ENCODE results near the gene PTCD2. TPM values are rescaled to one million over a fixed set of nuclear protein-coding genes. Genes with fewer than 3 reads are reported as not detected.

The PTCD2 gene
- total RNA-seq, 4 donors from 2014 or later: 6.3 to 17.4 (median 11.8) TPM

- no peak for DNase-seq (ENCODE audit: low spot score in 2 of 2)
- TF ChIP-seq POLR2A (IDR thresholded peaks at IDR 0.05) (no peak), EP300 (IDR thresholded peaks at IDR 0.05) (no peak)
- TF ChIP-seq, protein P1, sequence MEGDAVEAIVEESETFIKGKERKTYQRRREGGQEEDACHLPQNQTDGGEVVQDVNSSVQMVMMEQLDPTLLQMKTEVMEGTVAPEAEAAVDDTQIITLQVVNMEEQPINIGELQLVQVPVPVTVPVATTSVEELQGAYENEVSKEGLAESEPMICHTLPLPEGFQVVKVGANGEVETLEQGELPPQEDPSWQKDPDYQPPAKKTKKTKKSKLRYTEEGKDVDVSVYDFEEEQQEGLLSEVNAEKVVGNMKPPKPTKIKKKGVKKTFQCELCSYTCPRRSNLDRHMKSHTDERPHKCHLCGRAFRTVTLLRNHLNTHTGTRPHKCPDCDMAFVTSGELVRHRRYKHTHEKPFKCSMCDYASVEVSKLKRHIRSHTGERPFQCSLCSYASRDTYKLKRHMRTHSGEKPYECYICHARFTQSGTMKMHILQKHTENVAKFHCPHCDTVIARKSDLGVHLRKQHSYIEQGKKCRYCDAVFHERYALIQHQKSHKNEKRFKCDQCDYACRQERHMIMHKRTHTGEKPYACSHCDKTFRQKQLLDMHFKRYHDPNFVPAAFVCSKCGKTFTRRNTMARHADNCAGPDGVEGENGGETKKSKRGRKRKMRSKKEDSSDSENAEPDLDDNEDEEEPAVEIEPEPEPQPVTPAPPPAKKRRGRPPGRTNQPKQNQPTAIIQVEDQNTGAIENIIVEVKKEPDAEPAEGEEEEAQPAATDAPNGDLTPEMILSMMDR (IDR thresholded peaks at IDR 0.05): no peak
- Histone ChIP-seq H3K36me3 (no peaks in the 10 kb centered on the region), H3K4me1 (no peaks in the 10 kb centered on the region), H3K27ac (no peak overlapping the region), H3K9me3 (no peaks in the 10 kb centered on the region), H3K27me3 (no peaks in the 10 kb centered on the region), H3K4me3 (no peak overlapping the region)
- 78 to 93% methylated on average over 4 of the region's 4 CpGs for WGBS, 2 donors
Measured at GRCh38 chr5:72412283-72413055, 92.3 kb downstream of the PTCD2 start.

GRCh38 chr5:72415616-72416325 is 95.6 kb downstream of the PTCD2 start:
- no peaks in the 10 kb centered on the region for H3K27me3 ChIP-seq
- no peaks in the 10 kb centered on the region for H3K36me3 ChIP-seq
- H3K4me3 ChIP-seq: no peak overlapping the region
- WGBS, 2 donors: 82 to 83% methylated on average over 5 of the region's 5 CpGs
- H3K27ac ChIP-seq: no peak overlapping the region
- DNase-seq (ENCODE audit: low spot score in 2 of 2): no peak
- TF ChIP-seq EP300 (IDR thresholded peaks at IDR 0.05) (no peak), POLR2A (IDR thresholded peaks at IDR 0.05) (no peak)
- TF ChIP-seq, protein P1 (IDR thresholded peaks at IDR 0.05): no peak
- no peaks in the 10 kb centered on the region for H3K4me1 ChIP-seq
- H3K9me3 ChIP-seq: no peaks in the 10 kb centered on the region

DNA sequence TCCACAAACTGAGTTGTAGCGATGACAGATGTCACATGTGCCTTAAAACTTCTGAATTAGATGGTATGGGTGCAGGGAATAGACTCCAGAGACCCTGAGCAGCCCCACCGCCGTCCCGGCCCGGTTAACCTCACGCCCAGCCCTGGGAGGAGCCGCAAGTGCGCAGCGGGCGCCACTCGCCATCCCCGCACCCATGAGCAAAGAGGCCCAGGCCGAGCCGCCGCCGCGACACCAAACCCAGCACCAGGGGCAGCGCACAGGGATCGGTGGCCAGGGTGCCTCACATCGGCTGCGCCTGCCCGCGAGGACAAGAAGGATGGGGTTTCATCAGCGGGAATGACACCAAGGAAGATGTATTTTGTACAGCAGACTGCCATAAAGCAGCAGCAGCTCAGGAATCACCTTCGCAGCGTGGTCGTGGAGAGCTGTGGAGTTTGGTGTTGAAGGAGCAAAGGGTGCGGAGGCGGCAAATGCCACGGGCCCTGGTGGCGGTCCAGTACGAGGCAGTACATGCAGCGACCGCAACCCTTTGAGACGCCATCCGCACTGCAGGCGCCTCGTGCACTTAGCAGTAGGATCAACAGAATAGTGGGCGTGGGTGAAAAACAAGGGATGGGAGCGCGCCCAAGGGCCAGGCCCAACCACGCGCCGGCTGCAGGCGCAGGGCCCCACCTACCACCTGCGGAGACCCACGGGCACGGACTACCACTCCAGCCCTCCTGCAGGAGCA is 97.3 kb downstream of the PTCD2 start:
- no peaks in the 10 kb centered on the region for H3K36me3 ChIP-seq
- no peak overlapping the region for H3K4me3 ChIP-seq
- WGBS, 2 donors: 82 to 94% methylated on average over 47 to 48 of the region's 48 CpGs
- TF ChIP-seq EP300 (IDR thresholded peaks at IDR 0.05): no peak
- TF ChIP-seq, protein P1 (IDR thresholded peaks at IDR 0.05): no peak
- TF ChIP-seq POLR2A (IDR thresholded peaks at IDR 0.05): no peak
- H3K27me3 ChIP-seq: no peaks in the 10 kb centered on the region
- no peaks in the 10 kb centered on the region for H3K4me1 ChIP-seq
- no peak overlapping the region for H3K27ac ChIP-seq
- no peaks in the 10 kb centered on the region for H3K9me3 ChIP-seq
- no peak for DNase-seq (ENCODE audit: low spot score in 2 of 2)

Small RNAs within 50 kb of the gene (small RNA-seq; reads per million reads assigned to genes)
- not detected for gene RN7SL153P

Other genes starting within 250 kb of the PTCD2 start
- gene MAP1B, start 212.9 kb upstream of the PTCD2 start, total RNA-seq: 100 to 1,000 TPM; 223 to 587 (median 472) TPM
- gene MRPS27, start 133 bp upstream of the PTCD2 start, total RNA-seq: 10 to 100 TPM; 44.4 to 59.0 (median 47.4) TPM
- 10 to 100 TPM in 1 of 4 donors, 1 to 10 TPM in 3; 3.3 to 10.6 (median 5.2) TPM for gene ZNF366, start 187.0 kb downstream of the PTCD2 start, total RNA-seq

Data from tibial nerve (tissue), 4 donors.